H1 (cell line): Measurements from ENCODE around the gene HSD17B1. TPM values are rescaled to one million over a fixed set of nuclear protein-coding genes. Genes with fewer than 3 reads are reported as not detected.

Experiments used
- CTCF ChIA-PET: fragments of 300-600 bp; sonication (Branson Sonifier 250); formaldehyde crosslinking; loops from one replicate; lab custom pipeline; 2021; ENCODE audit not compliant: partially characterized antibody; lab: Charles Lee
- POLR2A ChIA-PET: fragments of 300-600 bp; sonication (Branson Sonifier 250); formaldehyde crosslinking; loops from one replicate; lab custom pipeline; 2021; ENCODE audit warnings: inconsistent platforms; ENCODE audit not compliant: partially characterized antibody; lab: Charles Lee
- DNase-seq, 2 experiments: peaks; one replicate each; pipeline versions ENCODE4 v3.0.0 to v3.0.0-alpha.2; 2010 to 2022; ENCODE audit warnings: low spot score in 2 of 2, low read depth in 1 of 2, mixed read lengths in 1 of 2
- FAIRE-seq: peaks from 2 replicates; lab custom pipeline; 2011; peaks lifted over from hg19 to GRCh38; lab: Jason Lieb, UNC
- H2AFZ ChIP-seq: 2 replicates; pipeline ENCODE4 v1.8.1; 2012; ENCODE audit warnings: low read length, inconsistent platforms
- H2AK5ac ChIP-seq: 2 replicates; pipeline ENCODE4 v1.6.1; 2013; ENCODE audit warnings: low read depth, low read length
- H2BK120ac ChIP-seq: replicated peaks from 2 replicates; pipeline ENCODE3; 2013; ENCODE audit warnings: low read depth, low read length, inconsistent platforms
- H2BK12ac ChIP-seq: 2 replicates; pipeline ENCODE4 v1.6.1; 2013; ENCODE audit warnings: low read depth, low read length
- H2BK15ac ChIP-seq: 2 replicates; pipeline ENCODE4 v1.6.1; 2013; ENCODE audit warnings: low read length
- H2BK20ac ChIP-seq: 2 replicates; pipeline ENCODE4 v1.6.1; 2013; ENCODE audit warnings: low read length
- H2BK5ac ChIP-seq: 2 replicates; pipeline ENCODE4 v1.6.1; 2013; ENCODE audit warnings: low read depth, low read length
- H3K14ac ChIP-seq: 2 replicates; pipeline ENCODE4 v1.6.1; 2013; ENCODE audit warnings: inconsistent platforms; ENCODE audit not compliant: insufficient read length
- H3K18ac ChIP-seq: 2 replicates; pipeline ENCODE4 v1.6.1; 2013; ENCODE audit warnings: low read length; ENCODE audit errors: extremely low read depth
- H3K23ac ChIP-seq: 2 replicates; pipeline ENCODE4 v1.6.1; 2013; ENCODE audit warnings: inconsistent platforms; ENCODE audit not compliant: insufficient read length
- H3K23me2 ChIP-seq: 2 replicates; pipeline ENCODE4 v1.6.1; 2013; ENCODE audit warnings: low read depth, low read length
- H3K27ac ChIP-seq: 2 replicates; pipeline ENCODE4 v1.6.1; 2011; ENCODE audit warnings: low read depth, low read length, inconsistent platforms
- H3K27me3 ChIP-seq, 4 experiments: replicated peaks in 1 of 4; 1 replicate in 1 of 4; 2 replicates in 3 of 4; pipeline versions ENCODE4 v1.6.1 to v1.8.1; 2011 to 2013; ENCODE audit warnings: low read length in 3 of 4, mild to moderate bottlenecking in 3 of 4, inconsistent platforms in 2 of 4, mixed read lengths in 2 of 4, moderate library complexity in 1 of 4; ENCODE audit not compliant: control insufficient read depth in 3 of 4, insufficient read depth in 3 of 4; ENCODE audit errors: extremely low read depth in 1 of 4
- H3K36me3 ChIP-seq, 4 experiments: 2 replicates each; pipeline versions ENCODE4 v1.6.1 to v1.8.1; 2011 to 2013; ENCODE audit warnings: mild to moderate bottlenecking in 4 of 4, low read length in 3 of 4, moderate library complexity in 2 of 4, control low read depth in 1 of 4, inconsistent platforms in 1 of 4; ENCODE audit not compliant: insufficient read depth in 4 of 4, control insufficient read depth in 2 of 4
- H3K4ac ChIP-seq: replicated peaks from 2 replicates; pipeline ENCODE3; 2013; ENCODE audit warnings: low read length, low read depth, mixed read lengths, inconsistent platforms; ENCODE audit not compliant: insufficient read length
- H3K4me1 ChIP-seq, 4 experiments: replicated peaks in 1 of 4; 1 replicate in 1 of 4; 2 replicates in 3 of 4; pipeline versions ENCODE4 v1.6.1 to v1.8.1; 2011 to 2013; ENCODE audit warnings: low read length in 3 of 4, inconsistent platforms in 2 of 4, mixed read lengths in 1 of 4; ENCODE audit not compliant: insufficient read depth in 4 of 4, control insufficient read depth in 3 of 4
- H3K4me2 ChIP-seq, 2 experiments: 2 replicates each; pipeline versions ENCODE4 v1.6.1 to v1.8.1; 2011 to 2013; ENCODE audit warnings: low read depth in 2 of 2, low read length in 2 of 2, control low read depth in 1 of 2, inconsistent platforms in 1 of 2, mild to moderate bottlenecking in 1 of 2; ENCODE audit not compliant: insufficient read depth in 1 of 2
- H3K4me3 ChIP-seq, 4 experiments: fragments of 200-600, 300-600 bp in 1 of 4; sonication (generic), shearing (Covaris generic), sonication (Bioruptor Twin) in 1 of 4; 2 replicates each; pipeline versions ENCODE4 v1.5.1 to v1.8.1; 2011 to 2016; ENCODE audit warnings: low read length in 4 of 4, low read depth in 3 of 4, control low read depth in 2 of 4, inconsistent platforms in 2 of 4, mild to moderate bottlenecking in 2 of 4, mixed read lengths in 1 of 4, moderate library complexity in 1 of 4; ENCODE audit not compliant: insufficient read depth in 2 of 4; ENCODE audit errors: extremely low read depth in 1 of 4
- H3K56ac ChIP-seq: replicated peaks from 2 replicates; pipeline ENCODE3; 2013; ENCODE audit warnings: low read depth, mild to moderate bottlenecking, mixed read lengths, low read length, inconsistent platforms; ENCODE audit not compliant: insufficient read length
- H3K79me1 ChIP-seq: 2 replicates; pipeline ENCODE4 v1.6.1; 2013; ENCODE audit warnings: low read depth, low read length, control low read depth
- H3K79me2 ChIP-seq, 2 experiments: 2 replicates each; pipeline versions ENCODE4 v1.6.1 to v1.8.1; 2012 to 2013; ENCODE audit warnings: low read length in 2 of 2, mild to moderate bottlenecking in 2 of 2, inconsistent platforms in 1 of 2; ENCODE audit not compliant: insufficient read depth in 2 of 2, control insufficient read depth in 1 of 2
- H3K9ac ChIP-seq, 4 experiments: replicated peaks in 1 of 4; 1 replicate in 1 of 4; 2 replicates in 3 of 4; pipeline versions ENCODE4 v1.6.1 to v1.8.1; 2011 to 2013; ENCODE audit warnings: low read depth in 3 of 4, low read length in 3 of 4, control low read depth in 2 of 4, mild to moderate bottlenecking in 2 of 4, moderate library complexity in 2 of 4, inconsistent platforms in 1 of 4; ENCODE audit errors: extremely low read depth in 1 of 4
- H3K9me3 ChIP-seq, 2 experiments: 2 replicates each; pipeline versions ENCODE4 v1.6.1 to v1.8.1; 2012 to 2013; ENCODE audit warnings: mild to moderate bottlenecking in 2 of 2, moderate library complexity in 2 of 2, control low read depth in 1 of 2, inconsistent platforms in 1 of 2, low read depth in 1 of 2, low read length in 1 of 2, mixed read lengths in 1 of 2; ENCODE audit not compliant: insufficient read depth in 2 of 2
- H4K20me1 ChIP-seq, 2 experiments: replicated peaks in 1 of 2; 2 replicates each; pipeline versions ENCODE3 to v1.8.1; 2011 to 2013; ENCODE audit warnings: inconsistent platforms in 2 of 2, low read length in 2 of 2, mild to moderate bottlenecking in 1 of 2; ENCODE audit not compliant: insufficient read depth in 2 of 2, control insufficient read depth in 1 of 2
- H4K5ac ChIP-seq: 2 replicates; pipeline ENCODE4 v1.6.1; 2013; ENCODE audit warnings: low read length, low read depth, mixed read lengths, inconsistent platforms; ENCODE audit not compliant: insufficient read length
- H4K8ac ChIP-seq: 2 replicates; pipeline ENCODE4 v1.8.0; 2013; ENCODE audit warnings: mild to moderate bottlenecking, moderate library complexity, low read length, inconsistent platforms; ENCODE audit not compliant: insufficient read depth; ENCODE audit errors: extremely low read depth
- H4K91ac ChIP-seq: replicated peaks from 2 replicates; pipeline ENCODE3; 2013; ENCODE audit warnings: low read length, mixed read lengths, inconsistent platforms; ENCODE audit not compliant: insufficient read length
- CTCF ChIP-seq, 3 experiments: IDR thresholded peaks; 1 replicate in 2 of 3; 2 replicates in 1 of 3; pipeline versions ENCODE4 v1.5.1 to v1.6.1; 2011; ENCODE audit warnings: low read length in 3 of 3, mild to moderate bottlenecking in 3 of 3, inconsistent platforms in 2 of 3, low read depth in 1 of 3, moderate library complexity in 1 of 3; ENCODE audit not compliant: insufficient read depth in 1 of 3; ENCODE audit errors: control extremely low read depth in 1 of 3
- EZH2 ChIP-seq: fragments of 200-600 bp; sonication (generic); IDR thresholded peaks from 2 replicates; pipeline ENCODE4 v1.7.1; 2012; ENCODE audit warnings: low read depth, mild to moderate bottlenecking, moderate library complexity, low read length, inconsistent platforms; ENCODE audit not compliant: severe bottlenecking
- JUND ChIP-seq: IDR thresholded peaks from 2 replicates; pipeline ENCODE4 v1.6.1; 2011; ENCODE audit warnings: mild to moderate bottlenecking, improper control_type of control experiment, low read length
- KDM5A ChIP-seq: fragments of 200-600 bp; IDR thresholded peaks from 2 replicates; pipeline ENCODE4 v1.7.1; 2012; ENCODE audit warnings: mild to moderate bottlenecking, low read length, inconsistent platforms, mixed read lengths
- MAFK ChIP-seq: IDR thresholded peaks from 2 replicates; pipeline ENCODE4 v1.6.1; 2012; ENCODE audit warnings: low read depth, mild to moderate bottlenecking, improper control_type of control experiment, low read length
- PHF8 ChIP-seq: fragments of 200-600 bp; sonication (generic); conservative IDR thresholded peaks from 2 replicates; pipeline ENCODE4 v1.7.1; 2012; ENCODE audit warnings: low read depth, mild to moderate bottlenecking, inconsistent platforms, low read length, moderate library complexity
- RFX5 ChIP-seq: IDR thresholded peaks from 2 replicates; pipeline ENCODE4 v1.6.1; 2011; ENCODE audit warnings: low read depth, low read length, improper control_type of control experiment, borderline replicate concordance
- TBP ChIP-seq: IDR thresholded peaks from 2 replicates; pipeline ENCODE4 v1.6.1; 2011; ENCODE audit warnings: low read depth, low read length, improper control_type of control experiment
- TEAD4 ChIP-seq: IDR thresholded peaks from 2 replicates; pipeline ENCODE4 v1.6.1; 2012; ENCODE audit warnings: low read depth, low read length, inconsistent platforms, mixed read lengths
- WGBS, 2 experiments: shearing (Covaris generic) in 1 of 2; methylation state at CpG; one replicate each; pipeline versions ENCODE4 v1.1.6 to v1.1.7; 2013 to 2015; ENCODE audit warnings: low lambda C conversion rate in 2 of 2, mixed read lengths in 2 of 2, inconsistent platforms in 1 of 2, low coverage in 1 of 2, missing lambda C conversion rate in 1 of 2; ENCODE audit not compliant: insufficient replicate concordance in 2 of 2, insufficient coverage in 1 of 2, insufficient read length in 1 of 2; ENCODE audit errors: extremely low coverage in 1 of 2, missing lambda C conversion rate in 1 of 2; 5-methylcytosine and 5-hydroxymethylcytosine counted together
- polyA plus RNA-seq, 7 experiments: library from polyadenylated mRNA; depleted of rRNA in 3 of 7; stranded (reverse) in 5 of 7; unstranded in 2 of 7; fragments of >200 nt in 5 of 7; fragments of 200-250 nt in 2 of 7; gene quantifications; 1 replicate in 5 of 7; 2 replicates in 1 of 7; 4 replicates in 1 of 7; pipeline versions ENCODE4 v1.2.1 to v1.2.3, GENCODE V29; 2011 to 2013; ENCODE audit warnings: missing spikeins in 2 of 7, mixed read lengths in 2 of 7
- total RNA-seq: library from RNA; stranded (reverse); fragmentation: NEBNext Ultra II Directional; extraction: Animal tissue kit (Norgen Biotek cat#: 25700); gene quantifications from 2 replicates; pipeline ENCODE4 v1.2.1, GENCODE V29; 2021

HSD17B1 gene
- total and polyA plus RNA-seq, 2 of the 8 experiments (the other 6 are each of a cell fraction or from before 2014, with no cell fraction given): 0.88 to 1.0 TPM

- Histone ChIP-seq H3K9ac (no peak overlapping the region), H4K20me1 (no peaks in the 10 kb centered on the region), H2AFZ (no peak overlapping the region), H4K8ac (no peak overlapping the region), H3K27ac (no peak overlapping the region), H2BK15ac (no peak overlapping the region), H3K56ac (no peak overlapping the region), H3K27me3 (no peaks in the 10 kb centered on the region; a peak in 1 of 7 replicates), H4K5ac (no peak overlapping the region), H3K4me1 (no peaks in the 10 kb centered on the region), H2BK5ac (no peak overlapping the region), H3K36me3 (peaks cover 0 to 13% (median 8%) of the 10 kb centered on the region in 4 experiments; a peak in 4 of 8 replicates), H3K79me2 (no peaks in the 10 kb centered on the region), H2BK20ac (no peak overlapping the region), H3K9me3 (no peaks in the 10 kb centered on the region), H2BK120ac (no peak overlapping the region), H3K4me2 (no peak overlapping the region), H3K18ac (no peak overlapping the region), H3K79me1 (no peaks in the 10 kb centered on the region), H3K4ac (no peak overlapping the region), H4K91ac (no peak overlapping the region), H3K4me3 (no peak overlapping the region), H3K14ac (no peak overlapping the region), H3K23me2 (no peaks in the 10 kb centered on the region), H2BK12ac (no peak overlapping the region), H2AK5ac (no peak overlapping the region), H3K23ac (no peak overlapping the region)
- FAIRE-seq (no peak), DNase-seq (no peak)
- CTCF ChIA-PET: interaction anchor here (1.0 to 2.5 kb wide), 3 partner anchors 66 to 190 kb away, joined by 3 to 10 read pairs (median 4); no protein-coding TSS in a partner anchor
- no peak for TF ChIP-seq JUND
- TF ChIP-seq TBP: no peak
- no peak for TF ChIP-seq RFX5
- TF ChIP-seq MAFK: no peak
- no peak for TF ChIP-seq TEAD4
- no peak for TF ChIP-seq CTCF (IDR thresholded peaks at IDR 0.05; ENCODE audit: control extremely low read depth in 1 of 3, insufficient read depth in 1 of 3, low read depth in 1 of 3, low read length in 3 of 3)
- TF ChIP-seq EZH2: no peak
- no peak for TF ChIP-seq KDM5A
- TF ChIP-seq PHF8: no peak
- POLR2A ChIA-PET: no interaction called here
- 84% methylated on average over 6 of the region's 6 CpGs; no CpG with 5 or more reads in 1 of the 2 experiments for WGBS, 2 experiments
These were observed 39.9 kb upstream of the HSD17B1 start for GRCh38 chr17:42512733-42513251.
